Measurements from ENCODE around the gene GRID2. TPM values are rescaled to one million over a fixed set of nuclear protein-coding genes. Genes with fewer than 3 reads are reported as not detected.

GRID2 gene
- total RNA-seq, 1 experiment from 2014 or later, result 2.2 TPM

GRCh38 chr4:93002240-93002639, 698.5 kb downstream of the GRID2 start:
- POLR2A ChIA-PET (ENCODE audit: unreplicated experiment), result no interaction called here
- Histone ChIP-seq H3K79me2 (ENCODE audit: low read length) (no peaks in the 10 kb centered on the region), H4K20me1 (ENCODE audit: low read length) (no peaks in the 10 kb centered on the region), H3K4me3 (ENCODE audit: low read length) (no peak overlapping the region), H3K36me3 (ENCODE audit: low read depth, low read length) (no peaks in the 10 kb centered on the region), H3K4me1 (ENCODE audit: insufficient read depth, low read length) (no peaks in the 10 kb centered on the region), H3K27me3 (ENCODE audit: low read length) (no peaks in the 10 kb centered on the region), H3F3A (ENCODE audit: low read length, unreplicated experiment) (no peaks in the 10 kb centered on the region), H3K9ac (ENCODE audit: low read length) (no peak overlapping the region), H3K9me3 (ENCODE audit: low read length) (no peaks in the 10 kb centered on the region), H3K9me2 (replicated peaks; ENCODE audit: low read length) (no peaks in the 10 kb centered on the region), H3K4me2 (ENCODE audit: low read length) (no peak overlapping the region), H2AFZ (ENCODE audit: low read length) (no peak overlapping the region), H3K27ac (ENCODE audit: low read length) (no peak overlapping the region)
- no TSS peak for BruUV-seq (replicated peaks)
- TF ChIP-seq CTCF (conservative IDR thresholded peaks at IDR 0.05; ENCODE audit: low read depth, low read length) (no peak), EZH2phosphoT487 (IDR thresholded peaks at IDR 0.05; ENCODE audit: borderline replicate concordance, low read length) (no peak), EZH2 (IDR thresholded peaks at IDR 0.05; ENCODE audit: low read length, unreplicated experiment) (no peak)
- ATAC-seq (no peak), DNase-seq (no peak)
- CTCF ChIA-PET, result no interaction called here
- intact Hi-C loops (cut with micrococcal nuclease), result no loop called here

- TF ChIP-seq CTCF (conservative IDR thresholded peaks at IDR 0.05; ENCODE audit: low read depth, low read length) (no peak), EZH2 (IDR thresholded peaks at IDR 0.05; ENCODE audit: low read length, unreplicated experiment) (no peak), EZH2phosphoT487 (IDR thresholded peaks at IDR 0.05; ENCODE audit: borderline replicate concordance, low read length) (no peak)
- DNase-seq, result no peak
- ChIA-PET CTCF (no interaction called here), POLR2A (ENCODE audit: unreplicated experiment) (no interaction called here)
- no peaks in the 10 kb centered on the region for H3K36me3 ChIP-seq (ENCODE audit: low read depth, low read length)
- no peak overlapping the region for H3K4me3 ChIP-seq (ENCODE audit: low read length)
- H3K79me2 ChIP-seq (ENCODE audit: low read length), result no peaks in the 10 kb centered on the region
- no peaks in the 10 kb centered on the region for H3K4me1 ChIP-seq (ENCODE audit: insufficient read depth, low read length)
- no peak overlapping the region for H3K9ac ChIP-seq (ENCODE audit: low read length)
- H3K9me3 ChIP-seq (ENCODE audit: low read length), result no peaks in the 10 kb centered on the region
- no peaks in the 10 kb centered on the region for H3K9me2 ChIP-seq (replicated peaks; ENCODE audit: low read length)
- no peaks in the 10 kb centered on the region for H4K20me1 ChIP-seq (ENCODE audit: low read length)
- H2AFZ ChIP-seq (ENCODE audit: low read length), result no peak overlapping the region
- H3K27ac ChIP-seq (ENCODE audit: low read length), result no peak overlapping the region
- H3K4me2 ChIP-seq (ENCODE audit: low read length), result no peak overlapping the region
- no peaks in the 10 kb centered on the region for H3F3A ChIP-seq (ENCODE audit: low read length, unreplicated experiment)
- H3K27me3 ChIP-seq (ENCODE audit: low read length), result no peaks in the 10 kb centered on the region
- BruUV-seq (replicated peaks), result no TSS peak
- no peak for ATAC-seq
- intact Hi-C loops (cut with micrococcal nuclease), result no loop called here
These were observed 712.6 kb downstream of the GRID2 start for GRCh38 chr4:93016350-93016749.

- TF ChIP-seq EZH2phosphoT487 (IDR thresholded peaks at IDR 0.05; ENCODE audit: borderline replicate concordance, low read length), result no peak
- no peak for TF ChIP-seq EZH2 (IDR thresholded peaks at IDR 0.05; ENCODE audit: low read length, unreplicated experiment)
- TF ChIP-seq CTCF (conservative IDR thresholded peaks at IDR 0.05; ENCODE audit: low read depth, low read length), result no peak
- no peaks in the 10 kb centered on the region for H3F3A ChIP-seq (ENCODE audit: low read length, unreplicated experiment)
- no TSS peak for BruUV-seq (replicated peaks)
- no peaks in the 10 kb centered on the region for H3K36me3 ChIP-seq (ENCODE audit: low read depth, low read length)
- no peaks in the 10 kb centered on the region for H3K4me1 ChIP-seq (ENCODE audit: insufficient read depth, low read length)
- no peak overlapping the region for H3K4me2 ChIP-seq (ENCODE audit: low read length)
- H3K9ac ChIP-seq (ENCODE audit: low read length), result no peak overlapping the region
- no peaks in the 10 kb centered on the region for H3K27me3 ChIP-seq (ENCODE audit: low read length)
- DNase-seq (peak; percentile 4), ATAC-seq (no peak; the same call in 1 of the 2 replicates)
- H3K4me3 ChIP-seq (ENCODE audit: low read length), result no peak overlapping the region
- POLR2A ChIA-PET (ENCODE audit: unreplicated experiment), result interaction anchor here (0.6 kb wide), 1 partner anchor 11 kb away, joined by 11 read pairs; no protein-coding TSS in a partner anchor
- CTCF ChIA-PET, result no interaction called here
- H2AFZ ChIP-seq (ENCODE audit: low read length), result peak overlapping the region; percentile 4; the same call in 1 of the 2 replicates
- no peaks in the 10 kb centered on the region for H4K20me1 ChIP-seq (ENCODE audit: low read length)
- H3K79me2 ChIP-seq (ENCODE audit: low read length), result no peaks in the 10 kb centered on the region
- H3K9me3 ChIP-seq (ENCODE audit: low read length), result no peaks in the 10 kb centered on the region
- intact Hi-C loops (cut with micrococcal nuclease), result no loop called here
- H3K27ac ChIP-seq (ENCODE audit: low read length), result no peak overlapping the region
- no peaks in the 10 kb centered on the region for H3K9me2 ChIP-seq (replicated peaks; ENCODE audit: low read length)
These were observed 714.5 kb downstream of the GRID2 start for GRCh38 chr4:93018243-93018642.
